HG02759 (cell line): Measurements from ENCODE around the gene SUGP2.

Experiments used
- ATAC-seq: cut with Tn5 transposase; IDR thresholded peaks from one replicate; pipeline ENCODE4 v1.9.1; 2021; ENCODE audit warnings: mild to moderate bottlenecking, moderate library complexity; ENCODE audit not compliant: unreplicated experiment

SUGP2 gene

GRCh38 chr19:19059837-19060611 lies 26.7 kb upstream of the SUGP2 start:
- ATAC-seq, result no peak

DNA sequence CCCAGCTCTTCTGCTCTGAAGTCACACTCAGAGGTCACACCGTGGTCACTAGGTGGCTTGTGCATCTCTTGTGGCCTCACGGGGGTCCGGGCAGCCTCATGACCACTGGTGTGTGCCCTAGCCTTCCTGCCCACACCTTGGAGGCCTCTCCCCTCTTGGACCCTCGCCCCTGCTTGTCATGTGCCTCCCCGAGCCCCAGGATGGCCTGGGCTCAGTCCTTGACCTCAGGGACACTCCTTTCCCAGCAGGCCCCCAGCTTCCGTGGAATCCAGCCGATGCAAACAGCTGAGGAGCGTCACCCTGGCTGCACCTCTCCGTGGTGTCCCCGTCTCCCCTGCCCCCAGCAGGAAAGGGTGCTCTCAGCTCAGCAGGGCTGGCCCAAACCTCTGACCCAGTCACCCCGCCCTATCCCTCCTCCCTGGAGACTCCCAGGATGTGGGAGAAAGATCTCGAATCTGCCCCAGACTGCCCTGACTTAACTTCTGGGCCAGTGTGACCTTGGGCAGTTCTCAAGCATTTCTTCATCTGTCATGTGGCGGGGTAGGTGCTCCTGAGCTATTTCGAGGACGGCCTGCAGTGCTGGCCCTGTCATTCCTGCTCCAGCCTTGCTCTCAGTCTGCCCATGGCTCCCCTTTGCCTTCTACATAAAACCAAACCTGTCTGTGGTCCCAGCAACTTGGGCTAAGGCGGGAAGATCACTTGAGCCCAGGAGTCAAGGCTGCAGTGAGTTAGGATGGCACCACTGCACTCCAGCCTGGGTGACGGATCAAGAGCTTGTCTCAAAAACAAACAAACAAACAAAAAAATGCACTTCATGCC lies 25.9 kb upstream of the SUGP2 start:
- no peak for ATAC-seq

GRCh38 chr19:19057720-19058119 lies 24.4 kb upstream of the SUGP2 start:
- no peak for ATAC-seq

DNA sequence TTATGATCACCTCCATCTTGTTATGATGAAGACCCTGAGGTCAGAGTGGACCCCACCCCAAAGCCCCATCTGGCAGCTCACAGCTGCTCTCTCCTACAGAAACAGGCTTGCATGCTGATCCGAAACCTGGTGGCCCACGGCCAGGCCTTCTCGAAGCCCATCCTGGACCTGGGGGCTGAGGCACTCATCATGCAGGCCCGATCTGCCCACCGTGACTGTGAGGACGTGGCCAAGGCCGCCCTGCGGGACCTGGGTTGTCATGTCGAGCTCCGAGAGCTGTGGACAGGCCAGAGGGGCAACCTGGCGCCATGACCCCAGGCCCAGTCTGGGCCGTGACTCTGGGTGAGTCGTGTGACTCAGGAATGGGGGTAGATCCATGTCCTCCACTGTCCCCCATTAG lies 24.0 kb upstream of the SUGP2 start:
- ATAC-seq, result no peak

DNA sequence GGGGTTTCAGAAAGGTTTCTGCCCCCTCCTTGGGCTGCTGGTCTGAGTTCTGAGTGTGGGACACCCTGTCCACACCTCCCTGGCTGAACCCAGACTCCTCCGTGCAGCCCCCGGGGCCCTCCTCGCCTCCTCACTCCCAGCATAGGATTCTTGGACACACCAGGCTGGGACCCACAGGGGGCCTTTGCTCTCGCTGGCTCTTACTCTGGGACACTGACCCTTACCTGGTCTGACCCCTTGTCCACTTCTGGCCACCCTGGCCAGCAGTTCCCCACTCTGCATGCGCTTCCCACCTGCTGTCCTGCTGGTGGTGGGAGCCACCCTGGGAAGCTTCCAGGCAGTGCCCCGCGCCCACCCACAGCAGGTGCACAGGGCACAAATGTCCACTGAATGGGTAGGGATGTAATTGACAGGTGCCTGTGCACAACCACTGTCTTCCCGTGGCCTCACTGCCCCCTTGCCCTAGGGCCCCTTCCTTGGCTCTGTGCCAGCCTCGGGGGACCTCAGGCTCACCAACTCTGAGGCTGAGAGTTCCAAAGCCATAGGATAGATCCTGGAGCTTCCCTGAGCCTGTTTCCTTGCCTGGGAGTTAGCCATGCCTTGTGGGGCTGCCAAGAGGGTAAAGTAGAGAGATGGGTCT lies 23.4 kb upstream of the SUGP2 start:
- no peak for ATAC-seq

DNA sequence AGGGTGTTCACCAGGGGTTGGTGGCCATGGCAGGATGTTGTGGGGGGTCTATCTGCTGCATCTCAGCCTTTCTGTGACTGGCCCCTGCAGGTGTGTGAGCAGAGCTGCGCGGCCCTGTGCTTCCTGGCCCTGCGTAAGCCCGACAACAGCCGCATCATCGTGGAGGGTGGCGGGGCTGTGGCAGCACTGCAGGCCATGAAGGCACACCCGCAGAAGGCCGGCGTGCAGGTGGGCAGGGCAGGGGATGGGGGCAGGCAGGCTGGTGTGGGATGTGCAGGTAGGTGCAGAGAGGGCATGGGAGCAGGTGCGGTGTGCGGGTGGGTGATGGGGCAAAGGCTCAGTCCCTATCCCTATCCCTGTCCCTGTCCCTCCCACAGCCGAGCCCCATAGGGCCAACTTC lies 22.4 kb upstream of the SUGP2 start:
- no peak for ATAC-seq

DNA sequence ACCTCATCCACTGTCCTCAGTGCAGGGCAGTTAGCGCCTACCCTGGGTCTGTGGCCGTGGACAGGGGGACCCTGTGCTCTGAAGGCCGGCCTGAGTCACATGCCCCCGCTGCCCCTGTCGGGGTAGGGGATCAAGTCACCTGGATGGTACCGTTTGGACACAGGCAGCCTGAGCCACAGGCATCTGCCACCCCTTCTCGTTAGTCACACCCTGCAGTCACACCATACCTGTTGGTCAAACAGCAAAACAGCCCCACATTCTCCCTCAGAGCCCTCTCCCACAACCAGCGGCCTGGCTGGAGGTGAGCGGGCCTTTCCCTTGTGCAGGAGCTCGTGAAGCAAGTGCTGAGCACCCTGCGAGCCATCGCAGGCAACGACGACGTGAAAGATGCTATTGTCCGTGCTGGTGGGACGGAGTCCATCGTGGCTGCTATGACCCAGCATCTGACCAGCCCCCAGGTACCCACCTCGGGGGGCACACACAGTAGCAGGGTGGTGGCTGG lies 21.7 kb upstream of the SUGP2 start:
- ATAC-seq, result no peak

- ATAC-seq, result no peak
Observed at GRCh38 chr19:19054315-19054938, 21.1 kb upstream of the SUGP2 start.

- no peak for ATAC-seq
Observed at GRCh38 chr19:19053508-19054314, 20.4 kb upstream of the SUGP2 start.

- no peak for ATAC-seq
Observed at GRCh38 chr19:19052921-19053320, 19.6 kb upstream of the SUGP2 start.

DNA sequence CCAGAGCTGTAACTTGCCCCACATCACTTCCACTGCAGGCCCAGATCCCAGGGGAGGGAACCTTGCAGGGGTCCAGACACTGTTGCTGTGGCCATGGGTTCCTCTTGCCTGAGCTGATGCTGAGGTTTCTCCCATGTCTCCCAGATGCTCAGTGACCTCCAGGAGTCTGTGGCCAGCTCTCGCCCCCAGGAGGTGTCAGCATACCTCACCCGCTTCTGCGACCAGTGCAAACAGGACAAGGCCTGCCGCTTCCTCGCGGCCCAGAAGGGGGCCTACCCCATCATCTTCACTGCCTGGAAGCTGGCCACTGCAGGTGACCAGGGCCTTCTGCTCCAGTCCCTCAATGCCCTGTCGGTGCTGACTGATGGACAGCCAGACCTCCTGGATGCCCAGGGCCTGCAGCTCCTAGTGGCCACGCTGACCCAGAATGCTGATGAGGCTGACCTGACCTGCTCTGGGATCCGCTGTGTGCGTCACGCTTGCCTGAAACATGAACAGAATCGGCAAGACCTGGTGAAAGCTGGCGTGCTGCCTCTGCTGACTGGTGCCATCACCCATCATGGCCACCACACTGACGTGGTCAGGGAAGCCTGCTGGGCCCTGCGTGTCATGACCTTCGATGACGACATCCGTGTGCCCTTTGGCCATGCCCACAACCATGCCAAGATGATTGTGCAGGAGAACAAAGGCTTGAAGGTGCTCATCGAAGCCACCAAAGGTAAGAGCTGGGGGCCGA lies 18.3 kb upstream of the SUGP2 start:
- no peak for ATAC-seq

DNA sequence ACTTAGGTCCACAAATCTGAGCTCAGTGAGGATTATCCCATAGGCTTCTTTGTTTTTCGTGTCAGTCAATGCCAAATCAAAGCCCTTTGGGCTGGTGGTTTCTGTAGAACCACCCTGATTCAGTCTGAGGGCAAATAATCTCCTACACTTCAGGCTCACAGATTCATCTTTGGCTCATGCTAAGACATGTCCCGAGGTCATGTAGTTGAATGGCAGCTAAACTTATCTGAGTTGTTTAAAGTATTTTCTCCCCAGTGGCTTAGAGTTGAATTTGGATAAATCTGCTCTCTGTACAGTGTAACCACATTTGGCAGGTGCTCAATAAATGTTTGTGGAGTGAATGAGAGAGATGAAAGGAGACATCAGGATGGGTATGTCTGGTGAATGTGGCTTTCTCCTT lies 17.4 kb upstream of the SUGP2 start:
- no peak for ATAC-seq

DNA sequence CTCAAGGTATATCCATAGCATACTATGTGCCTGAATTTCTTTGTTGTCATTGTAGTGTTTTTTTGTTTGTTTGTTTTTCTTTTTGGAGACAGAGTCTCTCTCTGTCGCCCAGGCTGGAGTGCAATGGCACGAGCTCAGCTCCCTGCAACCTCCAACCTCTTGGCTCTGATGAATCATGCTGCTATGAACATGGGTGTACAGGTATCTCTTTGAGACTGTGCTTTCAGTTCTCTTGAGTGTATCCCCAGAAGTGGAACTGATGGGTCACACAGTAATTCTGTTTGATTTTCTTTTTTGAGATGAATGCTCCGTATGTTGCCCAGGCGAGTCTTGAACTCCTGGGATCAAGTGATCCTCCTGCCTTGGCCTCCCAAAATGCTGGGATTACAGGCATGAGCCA lies 16.8 kb upstream of the SUGP2 start:
- ATAC-seq, result no peak

GRCh38 chr19:19049406-19049805 lies 16.1 kb upstream of the SUGP2 start:
- ATAC-seq, result no peak

GRCh38 chr19:19043881-19044280 lies 10.6 kb upstream of the SUGP2 start:
- no peak for ATAC-seq

DNA sequence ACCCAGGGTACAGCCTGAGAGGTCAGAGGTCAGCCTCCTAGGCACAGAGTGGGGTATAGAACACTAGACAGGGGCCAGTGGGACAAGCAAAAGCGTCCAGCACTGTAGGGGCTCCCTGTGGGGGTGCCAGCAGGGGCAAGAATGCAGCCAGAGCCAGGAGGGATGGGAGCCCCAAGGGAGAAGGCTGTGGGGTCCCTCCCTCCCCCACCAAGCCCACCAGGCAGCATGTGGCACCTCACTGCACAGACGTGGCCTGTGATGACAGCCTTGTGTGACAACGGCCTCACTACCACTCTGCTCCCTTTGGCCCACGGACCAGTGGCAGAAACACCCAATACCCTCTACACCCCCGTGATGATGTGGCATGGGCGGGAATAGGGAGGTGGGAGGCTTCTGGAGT lies 10.2 kb upstream of the SUGP2 start:
- ATAC-seq, result no peak

GRCh38 chr19:19042732-19043280 lies 9.5 kb upstream of the SUGP2 start:
- ATAC-seq, result no peak

DNA sequence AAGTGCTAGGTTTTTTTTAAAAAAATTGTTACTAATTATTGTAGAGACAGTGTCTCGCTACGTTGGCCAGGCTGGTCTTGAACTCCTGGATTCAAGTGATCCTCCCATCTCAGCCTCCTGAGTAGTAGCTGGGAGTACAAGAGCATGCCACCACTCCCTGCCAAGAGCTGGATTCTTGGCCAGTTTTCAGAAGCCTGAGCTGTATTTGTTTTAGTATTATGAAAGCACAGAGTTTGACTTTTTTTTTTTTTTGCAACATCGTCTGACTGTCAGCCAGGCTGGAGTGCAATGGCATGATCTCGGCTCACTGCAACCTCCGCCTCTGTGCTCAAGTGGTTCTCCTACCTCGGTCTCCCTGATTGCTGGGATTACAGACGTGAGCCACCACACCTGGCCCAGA lies 7.1 kb upstream of the SUGP2 start:
- no peak for ATAC-seq

GRCh38 chr19:19039901-19040300 lies 6.6 kb upstream of the SUGP2 start:
- ATAC-seq, result no peak
